WTC11 (cell line): ENCODE results near the gene MIER3.

Experiments used
- CBFB ChIP-seq: sonication (generic); formaldehyde crosslinking; IDR thresholded peaks from 2 replicates; pipeline ENCODE4 v1.8.1; 2022; ENCODE audit warnings: mild to moderate bottlenecking, low read depth, missing genetic modification reagents
- FOXJ3 ChIP-seq: sonication (generic); formaldehyde crosslinking; IDR thresholded peaks from 2 replicates; pipeline ENCODE4 v1.9.0; 2021; ENCODE audit warnings: missing genetic modification reagents, mild to moderate bottlenecking, borderline replicate concordance
- NR3C1 ChIP-seq: sonication (generic); formaldehyde crosslinking; conservative IDR thresholded peaks from 2 replicates; pipeline ENCODE4 v1.8.1; 2023; ENCODE audit warnings: low read depth, mild to moderate bottlenecking, missing genetic modification reagents
- TEAD4 ChIP-seq: sonication (generic); formaldehyde crosslinking; IDR thresholded peaks from 2 replicates; pipeline ENCODE4 v1.8.0; 2022; ENCODE audit warnings: mild to moderate bottlenecking, missing genetic modification reagents
- ZNF263 ChIP-seq: sonication (generic); formaldehyde crosslinking; IDR thresholded peaks from 2 replicates; pipeline ENCODE4 v1.8.1; 2022; ENCODE audit warnings: low read depth, mild to moderate bottlenecking, moderate library complexity, missing genetic modification reagents
- TF ChIP-seq, protein P1 (sequence below): sonication (generic); formaldehyde crosslinking; IDR thresholded peaks from 2 replicates; pipeline ENCODE4 v1.8.1; 2022; ENCODE audit warnings: low read depth, missing genetic modification reagents, borderline replicate concordance
- TF ChIP-seq, protein P2 (sequence below): fragments of 200-600 bp; IDR thresholded peaks from 2 replicates; pipeline ENCODE4 v1.8.0; 2022; ENCODE audit warnings: antibody characterized with exemption
- TF ChIP-seq, protein P3 (sequence below): sonication (generic); formaldehyde crosslinking; IDR thresholded peaks from 2 replicates; pipeline ENCODE4 v1.8.0; 2022; ENCODE audit warnings: mild to moderate bottlenecking, missing genetic modification reagents

DNA sequence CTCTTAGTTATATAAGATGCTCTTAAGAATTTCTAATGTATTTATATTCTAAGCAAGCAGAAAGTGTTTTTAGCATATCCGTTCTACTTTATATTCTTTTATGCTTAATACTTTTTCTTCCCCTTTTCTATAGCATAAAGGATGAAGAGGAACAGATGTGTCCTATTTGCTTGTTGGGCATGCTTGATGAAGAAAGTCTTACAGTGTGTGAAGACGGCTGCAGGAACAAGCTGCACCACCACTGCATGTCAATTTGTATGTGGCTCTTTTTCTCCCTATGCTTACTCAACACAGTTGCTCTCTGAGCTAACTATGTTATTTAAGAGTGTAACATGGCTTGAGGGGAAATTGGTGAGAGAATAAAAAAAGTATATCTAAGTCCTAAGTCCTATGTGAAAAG, 80.1 kb downstream of the MIER3 start:
- TF ChIP-seq ZNF263 (CRISPR knock-in tag): no peak
- TF ChIP-seq, protein P1, sequence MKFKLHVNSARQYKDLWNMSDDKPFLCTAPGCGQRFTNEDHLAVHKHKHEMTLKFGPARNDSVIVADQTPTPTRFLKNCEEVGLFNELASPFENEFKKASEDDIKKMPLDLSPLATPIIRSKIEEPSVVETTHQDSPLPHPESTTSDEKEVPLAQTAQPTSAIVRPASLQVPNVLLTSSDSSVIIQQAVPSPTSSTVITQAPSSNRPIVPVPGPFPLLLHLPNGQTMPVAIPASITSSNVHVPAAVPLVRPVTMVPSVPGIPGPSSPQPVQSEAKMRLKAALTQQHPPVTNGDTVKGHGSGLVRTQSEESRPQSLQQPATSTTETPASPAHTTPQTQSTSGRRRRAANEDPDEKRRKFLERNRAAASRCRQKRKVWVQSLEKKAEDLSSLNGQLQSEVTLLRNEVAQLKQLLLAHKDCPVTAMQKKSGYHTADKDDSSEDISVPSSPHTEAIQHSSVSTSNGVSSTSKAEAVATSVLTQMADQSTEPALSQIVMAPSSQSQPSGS (CRISPR knock-in tag): no peak
- TF ChIP-seq TEAD4 (CRISPR knock-in tag): no peak
- no peak for TF ChIP-seq FOXJ3 (CRISPR knock-in tag)
- TF ChIP-seq, protein P2, sequence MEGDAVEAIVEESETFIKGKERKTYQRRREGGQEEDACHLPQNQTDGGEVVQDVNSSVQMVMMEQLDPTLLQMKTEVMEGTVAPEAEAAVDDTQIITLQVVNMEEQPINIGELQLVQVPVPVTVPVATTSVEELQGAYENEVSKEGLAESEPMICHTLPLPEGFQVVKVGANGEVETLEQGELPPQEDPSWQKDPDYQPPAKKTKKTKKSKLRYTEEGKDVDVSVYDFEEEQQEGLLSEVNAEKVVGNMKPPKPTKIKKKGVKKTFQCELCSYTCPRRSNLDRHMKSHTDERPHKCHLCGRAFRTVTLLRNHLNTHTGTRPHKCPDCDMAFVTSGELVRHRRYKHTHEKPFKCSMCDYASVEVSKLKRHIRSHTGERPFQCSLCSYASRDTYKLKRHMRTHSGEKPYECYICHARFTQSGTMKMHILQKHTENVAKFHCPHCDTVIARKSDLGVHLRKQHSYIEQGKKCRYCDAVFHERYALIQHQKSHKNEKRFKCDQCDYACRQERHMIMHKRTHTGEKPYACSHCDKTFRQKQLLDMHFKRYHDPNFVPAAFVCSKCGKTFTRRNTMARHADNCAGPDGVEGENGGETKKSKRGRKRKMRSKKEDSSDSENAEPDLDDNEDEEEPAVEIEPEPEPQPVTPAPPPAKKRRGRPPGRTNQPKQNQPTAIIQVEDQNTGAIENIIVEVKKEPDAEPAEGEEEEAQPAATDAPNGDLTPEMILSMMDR: no peak
- TF ChIP-seq CBFB (CRISPR knock-in tag): no peak
- TF ChIP-seq, protein P3, sequence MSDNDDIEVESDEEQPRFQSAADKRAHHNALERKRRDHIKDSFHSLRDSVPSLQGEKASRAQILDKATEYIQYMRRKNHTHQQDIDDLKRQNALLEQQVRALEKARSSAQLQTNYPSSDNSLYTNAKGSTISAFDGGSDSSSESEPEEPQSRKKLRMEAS: no peak
- TF ChIP-seq NR3C1 (CRISPR knock-in tag): no peak
